Medulla oblongata (tissue), 1 donor: ENCODE data around the gene PCBP4.

Source experiments
- DNase-seq: peaks from one replicate; pipeline ENCODE4 v3.0.0-alpha.2; 2015; ENCODE audit errors: extremely low spot score

The PCBP4 gene

GRCh38 chr3:51967384-51968169, at the start of gene PCBP4:
TSS of gene PCBP4 (minus strand) at chr3:51967454. CDS start at chr3:51961240, 6,214 bp downstream.
- DNase-seq: peak; percentile 83

- DNase-seq: no peak
Observed at GRCh38 chr3:52015438-52016228, 48.4 kb upstream of the PCBP4 start.

- no peak for DNase-seq
Observed at GRCh38 chr3:52014613-52015012, 47.4 kb upstream of the PCBP4 start.

DNA sequence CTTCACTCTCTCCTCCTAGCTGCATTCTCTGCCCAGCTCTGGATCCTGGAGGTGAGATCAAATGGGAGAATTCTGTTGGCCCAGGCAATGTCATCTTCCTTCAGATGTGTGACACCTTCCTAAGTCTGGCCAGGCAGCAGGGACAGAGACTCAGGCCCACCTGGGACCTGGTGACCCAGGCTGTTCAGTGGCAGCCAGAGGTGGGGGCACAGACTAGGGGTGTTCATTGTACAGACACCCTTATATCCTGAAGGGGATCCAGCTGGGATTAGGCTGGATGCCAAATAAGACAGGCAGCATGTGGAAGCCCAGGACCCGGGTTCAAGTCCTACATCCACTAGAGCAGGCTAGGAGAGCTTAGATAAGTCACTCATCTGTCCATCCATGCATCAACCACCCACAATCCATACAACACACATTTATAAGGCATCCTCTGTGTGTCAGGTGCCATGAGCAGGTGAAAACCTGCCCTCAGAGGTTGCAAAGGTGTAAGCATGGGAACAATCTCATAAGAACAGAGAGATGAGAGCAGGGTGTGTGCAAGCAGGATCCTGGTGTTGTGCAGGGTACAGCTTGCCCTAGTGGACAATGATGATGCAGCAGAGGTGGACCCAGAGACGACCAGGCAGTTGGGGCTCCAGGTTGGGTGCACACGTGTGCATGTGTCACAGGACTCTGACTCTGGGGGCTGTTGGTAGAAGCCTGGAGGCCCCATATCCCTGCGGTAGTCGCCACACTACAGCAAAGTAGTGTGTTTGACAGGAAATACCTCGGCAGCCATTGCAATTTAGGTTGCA, 46.7 kb upstream of the PCBP4 start:
- DNase-seq: no peak

DNA sequence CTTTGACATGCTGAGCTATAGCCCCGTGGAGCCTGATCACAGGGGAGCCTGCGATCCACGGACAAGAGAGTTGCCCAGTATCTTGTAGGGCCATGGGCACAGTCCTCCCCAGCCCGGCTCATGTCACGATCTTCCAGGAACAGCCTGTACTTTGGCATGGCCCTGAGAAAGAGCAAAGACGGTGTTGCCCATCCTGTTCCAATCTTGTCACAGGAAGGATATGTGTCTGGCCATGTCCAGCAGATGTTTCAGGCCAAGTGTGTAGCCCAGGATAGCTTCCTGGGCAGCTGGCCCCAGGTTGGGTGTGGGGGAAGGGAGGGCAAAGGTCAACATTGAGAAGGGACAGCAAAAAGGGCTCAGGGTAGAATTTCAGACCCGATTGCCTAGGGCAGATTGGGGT, 45.4 kb upstream of the PCBP4 start:
- DNase-seq: no peak

GRCh38 chr3:52010431-52010830, 43.2 kb upstream of the PCBP4 start:
- no peak for DNase-seq

DNA sequence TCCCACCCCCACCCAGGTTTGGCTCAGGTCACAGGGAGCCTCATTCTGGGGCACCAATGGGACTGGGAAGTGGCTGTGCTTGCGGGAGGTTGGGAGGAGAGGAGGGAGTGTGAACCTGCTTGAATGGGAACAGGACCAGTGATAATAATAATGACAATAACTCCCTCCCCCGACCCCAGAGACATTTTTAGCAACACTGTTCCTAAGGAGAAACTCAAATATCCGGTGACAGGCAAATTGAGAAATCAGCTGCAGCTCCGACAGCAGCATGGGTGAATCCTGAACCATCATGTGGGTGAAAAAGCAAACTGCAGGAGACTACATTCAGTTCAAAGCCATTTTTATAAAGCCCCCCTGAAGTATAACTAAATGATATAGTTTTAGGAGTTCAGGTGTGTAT, 40.0 kb upstream of the PCBP4 start:
- no peak for DNase-seq

DNA sequence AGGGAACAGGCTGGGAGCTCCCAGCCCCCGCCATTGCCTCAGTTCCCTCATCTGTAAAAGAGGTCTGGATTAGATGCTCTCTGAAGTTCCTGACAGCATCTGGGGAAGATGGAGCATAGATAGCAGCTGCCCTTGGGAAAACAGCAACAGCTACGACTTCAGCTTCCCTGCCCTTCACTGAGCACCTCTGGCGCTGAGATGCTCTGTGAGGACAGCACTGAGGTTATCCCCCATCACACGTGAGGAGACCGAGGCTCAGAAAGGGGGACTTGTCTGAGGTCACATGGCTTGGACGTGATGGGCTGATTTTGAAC, 39.5 kb upstream of the PCBP4 start:
- no peak for DNase-seq

- DNase-seq: no peak
Observed at GRCh38 chr3:52006017-52006819, 39.0 kb upstream of the PCBP4 start.

DNA sequence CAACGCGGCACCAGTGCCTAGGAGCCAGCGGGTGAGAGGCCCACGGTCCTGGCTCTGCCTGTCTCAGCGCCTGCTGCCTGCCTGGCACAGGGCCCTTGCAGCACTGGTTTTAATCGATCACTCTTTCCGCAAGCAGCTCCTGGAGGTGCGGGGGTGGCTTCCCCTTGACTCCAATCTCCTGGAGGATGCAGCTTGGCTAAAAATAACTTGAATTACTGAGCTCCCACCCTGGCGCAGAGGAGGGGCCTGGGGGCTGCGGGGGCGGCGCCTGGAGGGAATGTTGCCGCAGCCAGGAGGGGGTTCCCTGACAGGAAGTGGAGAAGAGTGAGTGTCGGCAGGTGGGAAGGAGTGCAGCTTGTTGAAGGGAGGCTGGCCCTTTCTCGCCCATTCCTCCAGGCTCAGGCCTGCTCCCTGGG, 38.3 kb upstream of the PCBP4 start:
- peak; percentile 41 for DNase-seq

GRCh38 chr3:52004906-52005395, 37.7 kb upstream of the PCBP4 start:
- DNase-seq: no peak

DNA sequence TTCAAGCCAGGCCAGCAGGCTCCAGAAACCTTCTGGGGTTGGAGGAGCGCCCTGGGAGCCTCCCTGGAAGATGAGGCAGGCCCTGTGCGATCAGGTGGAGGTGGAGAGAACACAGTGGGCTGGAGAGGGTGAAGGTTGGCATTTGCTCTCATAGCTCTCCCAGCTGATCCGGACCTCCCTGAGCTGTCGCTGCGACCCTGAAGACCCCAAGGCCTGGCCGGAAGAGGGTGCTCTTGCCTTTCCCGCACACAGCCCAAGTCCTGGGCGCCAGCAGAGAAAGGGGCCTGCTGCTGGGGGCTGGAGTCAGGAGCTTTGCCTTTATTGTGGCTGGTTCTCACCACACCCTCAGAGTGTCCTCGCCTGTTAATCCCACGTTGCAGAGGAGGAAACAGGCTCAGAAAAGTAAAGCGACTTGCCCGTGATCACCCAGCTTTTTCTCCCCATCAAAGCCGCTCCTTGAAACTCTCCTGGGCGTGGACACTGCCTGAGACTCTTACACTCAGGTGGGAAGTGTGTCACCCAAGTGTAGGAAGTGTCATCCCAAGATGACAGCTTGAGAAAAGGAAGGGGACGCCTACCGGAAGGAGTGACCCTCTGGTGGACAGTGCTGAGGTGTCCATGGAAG, 37.0 kb upstream of the PCBP4 start:
- peak; percentile 80 for DNase-seq

DNA sequence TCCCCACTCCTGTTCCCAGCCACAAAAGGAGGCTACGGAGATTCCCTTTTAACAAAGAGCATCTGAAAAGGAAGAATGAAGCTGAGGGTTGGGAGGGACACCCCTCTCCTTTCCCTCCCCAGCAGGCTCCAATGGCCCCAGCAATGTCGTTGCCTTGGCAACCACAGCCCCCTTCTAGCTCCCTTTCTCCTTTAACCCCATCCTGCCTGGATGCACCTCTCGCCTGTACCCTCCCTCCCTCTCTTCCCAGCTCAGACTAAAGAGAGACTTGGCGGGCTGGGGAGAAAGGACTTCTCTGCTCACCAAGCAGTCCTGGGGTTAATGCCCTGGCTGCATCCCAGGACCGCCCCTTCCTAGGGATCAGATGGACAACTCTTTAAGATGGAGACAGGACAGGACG, 35.5 kb upstream of the PCBP4 start:
- DNase-seq: no peak

- peak; percentile 79 for DNase-seq
Observed at GRCh38 chr3:52001443-52001974, 34.3 kb upstream of the PCBP4 start.

GRCh38 chr3:51999846-52000245, 32.6 kb upstream of the PCBP4 start:
- DNase-seq: no peak

DNA sequence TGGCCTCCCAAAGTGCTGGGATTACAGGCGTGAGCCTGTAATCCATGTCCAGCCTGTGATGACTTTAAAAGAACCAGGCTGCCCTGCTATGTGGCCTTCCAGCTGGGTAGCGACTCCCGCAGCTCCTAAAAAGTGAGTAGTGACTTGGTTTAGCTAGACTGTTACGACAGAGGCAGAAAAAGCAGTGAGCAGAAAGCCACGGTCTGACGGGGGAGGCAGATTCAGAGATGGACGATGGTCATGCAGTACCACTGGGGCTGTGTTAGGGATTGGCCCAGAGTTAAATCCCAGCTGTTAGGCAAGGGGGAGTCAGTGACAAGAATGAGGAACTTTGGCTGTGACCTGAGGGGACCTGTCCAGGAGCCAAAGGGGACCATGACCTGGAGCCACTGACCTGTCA, 31.5 kb upstream of the PCBP4 start:
- DNase-seq: no peak

DNA sequence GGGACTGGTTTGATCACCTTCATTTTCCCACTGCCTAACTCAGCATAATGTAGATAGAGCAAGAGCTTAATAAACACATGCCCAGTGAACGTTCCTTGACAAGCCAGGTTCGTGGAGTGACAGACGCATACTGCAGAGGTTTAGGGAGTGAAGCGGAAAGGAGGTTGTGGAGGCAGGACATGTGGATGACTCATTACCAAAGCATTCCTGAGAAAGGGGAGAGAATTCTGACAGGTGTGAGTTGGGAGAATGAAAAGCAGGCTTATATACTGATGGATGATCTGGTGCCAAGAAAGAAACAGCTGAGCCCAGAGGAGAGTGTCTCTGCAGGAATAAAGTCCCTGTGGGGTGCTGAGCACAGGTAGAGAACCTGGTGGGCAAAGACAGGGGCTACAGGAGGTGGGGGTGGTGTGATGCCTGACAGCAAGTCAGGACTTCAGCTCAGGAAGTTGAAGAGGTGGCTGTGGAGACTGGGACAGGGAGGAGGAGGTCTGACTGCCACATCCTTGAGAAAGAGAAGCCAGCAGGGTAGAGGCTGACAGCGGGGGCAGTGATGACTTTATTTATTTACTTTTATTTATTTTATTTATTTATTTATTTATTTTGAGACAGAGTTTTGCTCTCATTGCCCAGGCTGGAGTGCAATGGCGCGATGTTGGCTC, 30.8 kb upstream of the PCBP4 start:
- DNase-seq: no peak

DNA sequence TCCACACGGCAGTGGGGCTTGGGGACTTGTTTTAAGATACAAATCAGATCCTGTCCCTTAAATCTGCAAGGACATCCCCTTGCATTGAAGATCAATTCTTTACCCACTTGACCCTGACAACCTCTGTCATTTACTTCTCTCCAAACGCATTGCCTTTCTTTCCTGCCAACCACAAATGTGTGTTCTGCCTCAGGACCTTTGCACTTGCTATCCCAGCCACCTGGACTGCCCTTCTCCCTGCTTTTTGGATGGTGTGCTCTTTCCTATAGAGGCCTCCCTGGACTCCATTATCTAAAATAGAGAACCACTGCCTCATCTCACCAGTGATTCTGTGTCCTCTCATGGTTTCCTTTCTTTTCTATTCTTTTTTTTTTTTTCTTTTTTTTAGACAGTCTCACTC, 29.9 kb upstream of the PCBP4 start:
- no peak for DNase-seq

- peak; percentile 95 for DNase-seq
Observed at GRCh38 chr3:51995346-51996163, 28.3 kb upstream of the PCBP4 start, which contains the start of gene RPL29. TSS of gene RPL29 (minus strand) at chr3:51995895. CDS start at chr3:51995461, 434 bp downstream.
